Ascending aorta (tissue), 2 donors: ENCODE measurements around the gene DEUP1. TPM values are rescaled to one million over a fixed set of nuclear protein-coding genes. Genes with fewer than 3 reads are reported as not detected.
A peak's percentile ranks its signal among the peaks of the same experiment; 100 is the strongest.

Experiments used
- DNase-seq, 2 donors: peaks; one replicate each; pipeline ENCODE4 v3.0.0-alpha.2; 2019; ENCODE audit warnings: low spot score in 2 of 2
- H3K27ac ChIP-seq, 2 donors: fragments of 200-600 bp; sonication (generic); one replicate each; pipeline ENCODE4 v1.5.1; 2016 to 2017; ENCODE audit warnings: mild to moderate bottlenecking in 1 of 2
- H3K27me3 ChIP-seq: fragments of 200-600 bp; sonication (generic); one replicate; pipeline ENCODE4 v1.5.1; 2017
- H3K36me3 ChIP-seq, 2 donors: fragments of 200-600 bp; sonication (generic); one replicate each; pipeline ENCODE4 v1.5.1; 2016
- H3K4me1 ChIP-seq, 2 donors: fragments of 200-600 bp; sonication (generic); one replicate each; pipeline ENCODE4 v1.5.1; 2016 to 2017; ENCODE audit warnings: mild to moderate bottlenecking in 1 of 2
- H3K4me3 ChIP-seq, 2 donors: fragments of 200-600 bp; sonication (generic); one replicate each; pipeline ENCODE4 v1.5.1; 2016 to 2017; ENCODE audit warnings: mild to moderate bottlenecking in 1 of 2
- H3K9me3 ChIP-seq, 2 donors: fragments of 200-600 bp; sonication (generic); one replicate each; pipeline ENCODE4 v1.5.1; 2016
- intact Hi-C: fragments of 100-400 bp; cut with DNase I; formaldehyde crosslinking; loops from one replicate; pipeline ENCODE4 v1.15.1; 2023
- total RNA-seq: library from RNA; depleted of rRNA; stranded (reverse); fragments of >200 nt; gene quantifications from one replicate; pipeline ENCODE4 v1.1.0, GENCODE V29; 2016
- TF ChIP-seq, protein P1 (sequence below), 3 experiments: fragments of 200-600 bp in 2 of 3; fragments of 450-650 bp in 1 of 3; sonication (generic) in 2 of 3; IDR thresholded peaks; one replicate each; pipeline ENCODE4 v1.5.1; 2016 to 2019; ENCODE audit warnings: antibody characterized with exemption in 3 of 3, mild to moderate bottlenecking in 1 of 3, moderate library complexity in 1 of 3

DEUP1 gene
- total RNA-seq, 1 donor from 2014 or later = not detected

DNA sequence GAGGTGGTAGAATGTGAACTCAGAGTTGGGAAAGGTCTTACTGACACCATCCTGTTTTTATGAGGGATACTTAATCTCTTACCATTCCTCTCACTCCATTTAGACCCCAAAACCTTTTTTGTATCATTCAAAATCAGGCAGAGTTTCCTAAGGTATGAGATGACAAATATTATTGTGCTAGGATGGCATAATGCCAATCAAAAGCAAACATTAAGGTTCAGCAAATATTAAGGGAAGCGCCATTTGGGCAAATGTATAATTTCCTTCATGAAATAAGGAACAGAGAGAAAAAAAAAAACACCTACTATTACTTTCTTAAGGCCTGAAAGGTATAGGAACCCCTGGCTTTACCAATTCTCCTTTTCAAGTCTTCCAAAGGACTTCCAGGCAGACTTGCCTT lies 150.2 kb downstream of the DEUP1 start:
- no peak for DNase-seq
- peaks cover 7 to 17% of the 10 kb centered on the region in 2 donors for H3K36me3 ChIP-seq
- H3K27ac ChIP-seq = no peak overlapping the region
- intact Hi-C loops = loop anchor here (10.0 kb wide), 1 partner anchor 144 kb away; no protein-coding TSS in a partner anchor
- no peaks in the 10 kb centered on the region for H3K27me3 ChIP-seq
- TF ChIP-seq, protein P1, sequence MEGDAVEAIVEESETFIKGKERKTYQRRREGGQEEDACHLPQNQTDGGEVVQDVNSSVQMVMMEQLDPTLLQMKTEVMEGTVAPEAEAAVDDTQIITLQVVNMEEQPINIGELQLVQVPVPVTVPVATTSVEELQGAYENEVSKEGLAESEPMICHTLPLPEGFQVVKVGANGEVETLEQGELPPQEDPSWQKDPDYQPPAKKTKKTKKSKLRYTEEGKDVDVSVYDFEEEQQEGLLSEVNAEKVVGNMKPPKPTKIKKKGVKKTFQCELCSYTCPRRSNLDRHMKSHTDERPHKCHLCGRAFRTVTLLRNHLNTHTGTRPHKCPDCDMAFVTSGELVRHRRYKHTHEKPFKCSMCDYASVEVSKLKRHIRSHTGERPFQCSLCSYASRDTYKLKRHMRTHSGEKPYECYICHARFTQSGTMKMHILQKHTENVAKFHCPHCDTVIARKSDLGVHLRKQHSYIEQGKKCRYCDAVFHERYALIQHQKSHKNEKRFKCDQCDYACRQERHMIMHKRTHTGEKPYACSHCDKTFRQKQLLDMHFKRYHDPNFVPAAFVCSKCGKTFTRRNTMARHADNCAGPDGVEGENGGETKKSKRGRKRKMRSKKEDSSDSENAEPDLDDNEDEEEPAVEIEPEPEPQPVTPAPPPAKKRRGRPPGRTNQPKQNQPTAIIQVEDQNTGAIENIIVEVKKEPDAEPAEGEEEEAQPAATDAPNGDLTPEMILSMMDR (IDR thresholded peaks at IDR 0.05) = no peak
- H3K4me3 ChIP-seq = no peak overlapping the region
- H3K4me1 ChIP-seq = no peaks in the 10 kb centered on the region
- no peaks in the 10 kb centered on the region for H3K9me3 ChIP-seq

DNA sequence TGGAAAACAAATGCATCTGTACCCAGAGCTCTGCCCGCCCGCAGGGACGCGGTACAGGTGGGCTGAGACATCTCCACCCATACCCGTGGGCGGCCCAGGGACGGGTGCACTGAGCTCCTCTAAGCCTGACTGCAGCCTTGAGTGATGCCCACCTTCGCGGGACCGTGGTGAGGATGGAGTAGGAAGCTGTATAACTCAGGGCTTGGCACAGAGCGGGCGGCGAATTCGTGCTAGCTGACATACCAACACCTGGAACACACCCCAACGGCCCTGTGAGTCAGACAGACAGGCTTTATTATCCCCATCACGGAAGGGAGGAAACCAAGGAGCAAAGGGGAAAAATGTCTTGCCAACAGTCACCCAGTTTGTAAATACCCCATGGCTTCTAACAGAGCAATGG lies 150.7 kb downstream of the DEUP1 start:
- Histone ChIP-seq H3K4me3 (no peak overlapping the region), H3K27ac (no peak overlapping the region), H3K27me3 (no peaks in the 10 kb centered on the region), H3K9me3 (no peaks in the 10 kb centered on the region), H3K4me1 (no peaks in the 10 kb centered on the region), H3K36me3 (peaks cover 7 to 17% of the 10 kb centered on the region in 2 donors)
- TF ChIP-seq, protein P1 (IDR thresholded peaks at IDR 0.05) = no peak
- DNase-seq = no peak
- intact Hi-C loops = loop anchor here (10.0 kb wide), 1 partner anchor 144 kb away; no protein-coding TSS in a partner anchor

DNA sequence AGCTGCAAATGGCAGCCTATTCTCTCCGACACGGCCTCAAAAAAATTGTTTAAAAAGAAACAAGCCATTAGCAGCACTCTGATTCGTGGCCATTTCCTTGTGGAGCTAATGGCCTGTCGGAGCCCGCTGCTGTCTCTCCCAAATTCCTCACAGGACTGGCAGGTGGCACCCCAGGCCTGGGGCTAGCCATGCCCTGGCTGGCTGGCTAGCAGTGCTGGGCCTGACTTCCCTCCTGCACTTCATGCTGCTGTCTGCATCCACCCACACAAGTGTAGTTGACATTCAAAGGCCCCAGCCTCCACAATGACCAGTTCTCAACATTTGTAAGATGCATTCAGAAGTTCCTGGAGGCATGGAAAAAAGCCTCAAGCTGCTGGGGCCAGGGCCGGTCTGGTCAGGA lies 151.2 kb downstream of the DEUP1 start:
- intact Hi-C loops = loop anchor here (10.0 kb wide), 1 partner anchor 143 kb away; no protein-coding TSS in a partner anchor
- Histone ChIP-seq H3K9me3 (no peaks in the 10 kb centered on the region), H3K27me3 (no peaks in the 10 kb centered on the region), H3K27ac (no peak overlapping the region), H3K4me1 (no peaks in the 10 kb centered on the region), H3K4me3 (no peak overlapping the region), H3K36me3 (peaks cover 7 to 17% of the 10 kb centered on the region in 2 donors)
- no peak for DNase-seq
- TF ChIP-seq, protein P1 (IDR thresholded peaks at IDR 0.05) = peak in 1 of 3 experiments; percentile 15

DNA sequence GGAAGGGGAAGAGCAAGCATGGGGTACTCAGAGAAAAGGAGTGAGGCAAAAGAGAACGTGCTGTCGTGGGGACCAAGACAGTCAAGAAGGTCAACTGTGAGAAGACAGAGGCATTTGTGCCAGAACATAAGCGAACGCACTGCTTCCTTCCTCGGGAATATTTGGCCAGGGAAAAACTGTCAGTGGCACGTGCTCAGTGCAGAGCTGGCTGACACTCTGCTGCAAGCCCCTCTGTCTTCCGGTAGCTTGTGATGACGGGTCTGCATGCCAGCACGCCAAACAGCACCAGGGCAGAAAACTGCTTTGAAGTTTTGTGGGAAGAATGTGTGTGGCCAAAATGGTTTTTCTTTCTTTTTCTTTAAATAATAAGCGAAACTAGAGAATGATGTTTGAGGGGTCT lies 152.0 kb downstream of the DEUP1 start:
- Histone ChIP-seq H3K36me3 (peaks cover 7 to 17% of the 10 kb centered on the region in 2 donors), H3K4me3 (no peak overlapping the region), H3K4me1 (no peaks in the 10 kb centered on the region), H3K27me3 (no peaks in the 10 kb centered on the region), H3K9me3 (no peaks in the 10 kb centered on the region), H3K27ac (no peak overlapping the region)
- intact Hi-C loops = loop anchor here (10.0 kb wide), 1 partner anchor 142 kb away; no protein-coding TSS in a partner anchor
- TF ChIP-seq, protein P1 (IDR thresholded peaks at IDR 0.05) = no peak
- no peak for DNase-seq

DNA sequence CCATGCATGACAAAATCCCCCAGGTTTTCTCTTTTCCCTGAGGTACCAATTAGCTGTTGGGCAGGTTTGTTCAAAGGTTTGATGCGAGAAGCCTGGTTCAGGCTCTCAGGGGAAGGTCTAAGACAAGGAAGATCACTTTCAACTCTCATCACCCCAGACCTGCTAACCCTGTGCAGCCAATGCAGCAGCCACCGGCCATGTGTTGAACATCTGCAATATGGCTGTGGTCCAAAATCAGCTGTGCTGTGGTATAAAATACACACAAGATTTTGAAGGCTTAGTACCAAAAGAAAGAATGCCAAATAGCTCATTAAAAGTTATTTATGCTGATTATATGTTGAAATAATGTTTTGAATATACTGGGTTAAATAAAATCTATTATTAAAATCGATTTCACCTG lies 154.2 kb downstream of the DEUP1 start:
- intact Hi-C loops = loop anchor here (10.0 kb wide), 1 partner anchor 140 kb away; no protein-coding TSS in a partner anchor
- H3K36me3 ChIP-seq = peaks cover 0 to 10% of the 10 kb centered on the region in 2 donors
- DNase-seq = no peak
- TF ChIP-seq, protein P1 (IDR thresholded peaks at IDR 0.05) = no peak
- no peak overlapping the region for H3K4me3 ChIP-seq
- H3K4me1 ChIP-seq = no peaks in the 10 kb centered on the region
- no peaks in the 10 kb centered on the region for H3K9me3 ChIP-seq
- H3K27me3 ChIP-seq = no peaks in the 10 kb centered on the region
- no peak overlapping the region for H3K27ac ChIP-seq
